Neural cell (in vitro differentiated cells): ENCODE data around the gene MANEAL. TPM values are rescaled to one million over a fixed set of nuclear protein-coding genes. Genes with fewer than 3 reads are reported as not detected.

ENCODE experiments used
- H2AFZ ChIP-seq: fragments of 200-600, 300-800 bp; sonication (generic), shearing (Covaris generic); 2 replicates; pipeline ENCODE4 v1.6.0; 2014; ENCODE audit warnings: low read depth, mild to moderate bottlenecking, antibody characterized with exemption, low read length, moderate library complexity
- H3F3A ChIP-seq: fragments of 200-600 bp; shearing (Covaris generic); 2 replicates; pipeline ENCODE4 v1.6.1; 2016; ENCODE audit warnings: mild to moderate bottlenecking, moderate library complexity, mixed read lengths, antibody characterized with exemption, low read length; ENCODE audit not compliant: insufficient read depth, poor library complexity, severe bottlenecking
- H3K27ac ChIP-seq: fragments of 200-600, 300-800 bp; sonication (generic), shearing (Covaris generic); 2 replicates; pipeline ENCODE4 v1.5.1; 2014; ENCODE audit warnings: mild to moderate bottlenecking, low read length, moderate library complexity
- H3K27me3 ChIP-seq: fragments of 300-800, 200-600 bp; sonication (generic), shearing (Covaris generic); 2 replicates; pipeline ENCODE4 v1.6.0; 2014; ENCODE audit warnings: mild to moderate bottlenecking, low read depth, low read length, moderate library complexity; ENCODE audit not compliant: insufficient read depth
- H3K36me3 ChIP-seq: fragments of 300-800, 200-600 bp; sonication (generic), shearing (Covaris generic); 2 replicates; pipeline ENCODE4 v1.5.1; 2014; ENCODE audit warnings: mild to moderate bottlenecking, antibody characterized with exemption, low read length, moderate library complexity; ENCODE audit not compliant: insufficient read depth
- H3K4me2 ChIP-seq: fragments of 300-800, 200-600 bp; sonication (generic), shearing (Covaris generic); 2 replicates; pipeline ENCODE4 v1.6.0; 2014; ENCODE audit warnings: mild to moderate bottlenecking, low read length
- H3K4me3 ChIP-seq: fragments of 300-800, 200-600 bp; sonication (generic), shearing (Covaris generic); 2 replicates; pipeline ENCODE4 v1.5.1; 2014; ENCODE audit warnings: mild to moderate bottlenecking, low read length, moderate library complexity
- H3K79me2 ChIP-seq: fragments of 200-600 bp; shearing (Covaris generic); replicated peaks from 2 replicates; pipeline ENCODE4 v1.6.0; 2014; ENCODE audit warnings: mild to moderate bottlenecking, low read length, moderate library complexity; ENCODE audit not compliant: insufficient read depth
- H3K9ac ChIP-seq: fragments of 300-800, 200-600 bp; sonication (generic), shearing (Covaris generic); 2 replicates; pipeline ENCODE4 v1.6.1; 2016; ENCODE audit warnings: mild to moderate bottlenecking, low read length, mixed read lengths
- H3K9me2 ChIP-seq: fragments of 200-600 bp; shearing (Covaris generic); 2 replicates; pipeline ENCODE4 v1.6.1; 2016; ENCODE audit warnings: mild to moderate bottlenecking, low read length, mixed read lengths; ENCODE audit not compliant: insufficient read depth
- H3K9me3 ChIP-seq: fragments of 200-600, 300-800 bp; sonication (generic), shearing (Covaris generic); 2 replicates; pipeline ENCODE4 v1.6.1; 2016; ENCODE audit warnings: mild to moderate bottlenecking, mixed run types, low read length, moderate library complexity, mixed read lengths
- H4K20me1 ChIP-seq: fragments of 200-600 bp; shearing (Covaris generic); 2 replicates; pipeline ENCODE4 v1.6.1; 2016; ENCODE audit warnings: mild to moderate bottlenecking, mixed run types; ENCODE audit not compliant: insufficient read depth
- CTCF ChIP-seq: fragments of 450-650 bp; IDR thresholded peaks from 2 replicates; pipeline ENCODE4 v1.5.1; 2014; ENCODE audit warnings: antibody characterized with exemption, mild to moderate bottlenecking, moderate library complexity; ENCODE audit not compliant: poor library complexity, severe bottlenecking
- EP300 ChIP-seq: fragments of 450-650 bp; conservative IDR thresholded peaks from 2 replicates; pipeline ENCODE4 v1.6.1; 2014; ENCODE audit warnings: antibody characterized with exemption, mild to moderate bottlenecking, moderate library complexity; ENCODE audit not compliant: poor library complexity, severe bottlenecking
- EZH2 ChIP-seq: fragments of 200-600, 300-800 bp; shearing (Covaris generic), sonication (generic); IDR thresholded peaks from 2 replicates; pipeline ENCODE4 v1.6.1; 2014; ENCODE audit warnings: antibody characterized with exemption, low read length, borderline replicate concordance, mild to moderate bottlenecking; ENCODE audit not compliant: insufficient read depth, poor library complexity, severe bottlenecking
- MXI1 ChIP-seq: fragments of 450-650 bp; conservative IDR thresholded peaks from 2 replicates; pipeline ENCODE4 v1.6.1; 2014; ENCODE audit warnings: antibody characterized with exemption, mild to moderate bottlenecking; ENCODE audit not compliant: poor library complexity, severe bottlenecking
- POLR2AphosphoS5 ChIP-seq: IDR thresholded peaks from 2 replicates; pipeline ENCODE4 v1.6.1; 2012
- RAD21 ChIP-seq: fragments of 450-650 bp; conservative IDR thresholded peaks from 2 replicates; pipeline ENCODE4 v1.6.1; 2014; ENCODE audit warnings: antibody characterized with exemption, mild to moderate bottlenecking, moderate library complexity
- REST ChIP-seq: IDR thresholded peaks from 2 replicates; pipeline ENCODE4 v1.6.1; 2012; ENCODE audit warnings: borderline replicate concordance
- SMC3 ChIP-seq: fragments of 450-650 bp; conservative IDR thresholded peaks from 2 replicates; pipeline ENCODE4 v1.6.1; 2014; ENCODE audit warnings: antibody characterized with exemption, mild to moderate bottlenecking, moderate library complexity; ENCODE audit not compliant: poor library complexity
- TAF1 ChIP-seq: IDR thresholded peaks from 2 replicates; pipeline ENCODE4 v1.6.1; 2012; ENCODE audit warnings: low read depth
- polyA plus RNA-seq: library from polyadenylated mRNA; depleted of rRNA; stranded (reverse); fragments of >200 nt; gene quantifications from 2 replicates; pipeline ENCODE4 v1.2.3, GENCODE V29; 2014

Gene MANEAL
- polyA plus RNA-seq, 1 donor from 2014 or later = 37.0 TPM

GRCh38 chr1:37828410-37829074 is 34.9 kb downstream of the MANEAL start:
- no peaks in the 10 kb centered on the region for H4K20me1 ChIP-seq
- no peaks in the 10 kb centered on the region for H3F3A ChIP-seq
- no peak overlapping the region for H3K27ac ChIP-seq
- H3K4me2 ChIP-seq = no peak overlapping the region
- no peaks in the 10 kb centered on the region for H3K9me2 ChIP-seq
- TF ChIP-seq EZH2 (no peak), RAD21 (no peak)
- no peaks in the 10 kb centered on the region for H3K27me3 ChIP-seq
- no peaks in the 10 kb centered on the region for H3K79me2 ChIP-seq
- no peak overlapping the region for H2AFZ ChIP-seq
- H3K36me3 ChIP-seq = peaks cover 8% of the 10 kb centered on the region
- no peaks in the 10 kb centered on the region for H3K9me3 ChIP-seq
- H3K9ac ChIP-seq = no peak overlapping the region
- H3K4me3 ChIP-seq = no peak overlapping the region

GRCh38 chr1:37831109-37831508 is 37.5 kb downstream of the MANEAL start:
- Histone ChIP-seq H3K79me2 (no peaks in the 10 kb centered on the region), H3K4me3 (no peak overlapping the region), H3K27me3 (no peaks in the 10 kb centered on the region), H2AFZ (no peak overlapping the region), H4K20me1 (no peaks in the 10 kb centered on the region), H3K9ac (no peak overlapping the region), H3K27ac (no peak overlapping the region), H3F3A (no peaks in the 10 kb centered on the region), H3K4me2 (no peak overlapping the region), H3K9me2 (no peaks in the 10 kb centered on the region), H3K9me3 (no peaks in the 10 kb centered on the region), H3K36me3 (peaks cover 12% of the 10 kb centered on the region)
- no peak for TF ChIP-seq REST
- no peak for TF ChIP-seq MXI1
- TF ChIP-seq EZH2 = no peak
- no peak for TF ChIP-seq CTCF
- TF ChIP-seq POLR2AphosphoS5 = no peak
- TF ChIP-seq RAD21 = no peak
- no peak for TF ChIP-seq SMC3
- TF ChIP-seq TAF1 = no peak
- no peak for TF ChIP-seq EP300
